Measurements from ENCODE around the gene ZSWIM5.
A peak's percentile ranks its signal among the peaks of the same experiment; 100 is the strongest.
"Not testable (repeated sequence)": the region's sequence is repeated elsewhere in the genome, so short reads cannot be mapped to it uniquely, and the experiment has no call there.

Gene ZSWIM5

DNA sequence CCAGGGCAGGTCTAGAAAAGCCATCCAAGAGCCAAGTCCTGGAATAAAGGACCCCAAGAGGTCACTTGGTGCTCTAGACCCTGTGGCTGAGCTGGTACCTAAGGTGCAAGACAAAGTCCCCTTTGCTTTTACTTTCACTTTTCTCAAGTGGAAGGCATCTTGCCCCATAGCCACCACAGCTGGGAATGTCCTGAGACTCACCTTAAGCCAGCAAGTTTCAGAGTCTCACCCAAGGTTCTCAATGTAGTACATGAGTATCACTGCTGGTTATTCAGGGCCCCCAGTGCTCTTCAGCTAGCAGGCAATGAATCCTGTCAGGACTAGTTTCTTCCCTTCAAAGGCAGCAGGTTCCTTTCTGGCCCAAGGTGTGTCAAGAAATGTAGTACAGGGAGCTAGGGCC lies 126.9 kb downstream of the ZSWIM5 start:
- DNase-seq = no peak

DNA sequence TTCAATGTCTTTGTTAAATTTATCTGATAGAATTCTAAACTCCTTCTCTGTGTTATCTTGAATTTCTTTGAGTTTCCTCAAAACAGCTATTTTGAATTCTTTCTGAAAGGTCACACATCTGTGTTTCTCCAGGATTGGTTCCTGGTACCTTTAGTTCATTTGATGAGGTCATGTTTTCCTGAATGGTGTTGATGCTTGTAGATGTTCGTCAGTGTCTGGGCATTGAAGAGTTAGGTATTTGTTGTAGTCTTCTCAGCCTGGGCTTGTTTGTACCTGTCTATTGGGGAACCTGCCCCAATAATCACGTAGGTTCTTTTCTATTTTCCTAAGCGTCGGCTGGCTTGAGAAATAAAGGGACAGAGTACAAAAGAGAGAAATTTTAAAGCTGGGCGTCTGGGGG lies 129.4 kb downstream of the ZSWIM5 start:
- DNase-seq = not testable (repeated sequence)

DNA sequence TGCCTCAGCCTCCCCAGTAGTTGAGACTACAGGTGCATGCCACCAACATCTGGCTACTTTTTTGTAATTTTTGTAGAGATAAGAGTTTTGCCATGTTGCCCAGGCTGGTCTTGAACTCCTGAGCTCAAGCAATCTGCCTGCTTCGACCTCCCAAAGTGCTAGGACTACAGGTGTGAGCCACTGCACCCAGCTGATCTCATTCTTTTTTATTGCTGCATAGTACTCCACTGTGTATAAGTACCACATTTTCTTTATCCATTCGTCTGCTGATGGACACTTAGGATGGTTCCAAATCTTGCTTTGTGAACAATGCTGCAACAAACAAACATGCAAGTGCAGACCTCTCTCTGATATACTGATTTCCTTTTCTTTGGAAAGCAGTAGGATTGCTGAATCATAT lies 134.8 kb downstream of the ZSWIM5 start:
- DNase-seq = no peak

DNA sequence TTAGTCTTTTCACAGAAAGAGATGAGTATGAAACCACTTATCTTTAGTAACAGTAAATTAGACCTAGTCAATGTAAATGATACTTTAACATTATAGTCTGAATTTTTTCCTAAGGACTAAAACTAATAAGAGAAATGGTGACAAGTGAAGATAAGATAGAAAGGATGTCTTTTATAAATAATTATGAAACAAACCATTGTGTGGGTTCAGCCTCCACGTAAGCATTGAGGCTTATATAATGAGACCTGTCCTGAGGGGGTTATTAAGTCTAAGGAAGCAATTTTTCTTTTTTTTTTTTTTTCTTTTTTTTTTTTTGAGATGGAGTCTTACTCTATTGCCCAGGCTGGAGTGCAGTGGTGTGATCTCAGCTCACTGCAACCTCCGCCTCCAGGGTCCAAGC lies 138.6 kb downstream of the ZSWIM5 start:
- no peak for DNase-seq

DNA sequence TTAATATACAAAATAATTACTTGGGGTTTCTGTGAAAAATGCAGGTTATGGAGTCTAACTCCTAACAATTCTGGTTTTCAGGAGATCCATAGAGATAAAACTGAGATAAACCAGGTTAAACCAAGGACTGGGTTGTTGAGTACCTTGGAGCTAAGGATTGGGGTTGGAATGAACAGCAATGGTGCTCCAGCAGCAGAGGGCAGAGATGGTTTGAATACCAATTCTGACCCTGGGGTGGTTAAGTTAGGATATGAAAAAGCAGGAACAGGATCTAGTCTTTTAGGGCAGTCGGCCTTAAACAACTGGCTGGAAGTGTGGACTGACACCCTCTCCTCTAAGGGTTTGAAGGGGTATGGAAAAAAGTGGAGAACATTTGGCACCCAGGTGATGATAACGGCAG lies 141.3 kb downstream of the ZSWIM5 start:
- no peak for DNase-seq

DNA sequence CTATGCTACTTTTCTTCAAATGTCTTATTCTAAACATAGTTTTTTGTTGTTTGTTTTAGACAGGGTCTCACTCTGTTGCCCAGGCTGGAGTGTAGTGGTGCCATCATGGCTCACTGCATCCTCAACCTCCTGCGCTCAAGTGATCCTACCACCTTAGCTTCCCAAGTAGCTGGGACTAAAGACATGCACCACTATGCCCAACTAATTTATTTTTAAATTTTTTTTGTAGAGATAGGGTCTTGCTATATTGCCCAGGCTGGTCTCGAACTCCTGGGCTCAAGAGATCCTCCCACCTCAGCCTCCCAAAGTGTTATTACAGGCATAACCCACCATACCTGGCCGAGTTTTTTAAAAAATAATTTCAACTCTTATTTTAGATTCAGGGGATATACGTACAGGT lies 143.9 kb downstream of the ZSWIM5 start:
- DNase-seq = not testable (repeated sequence)

DNA sequence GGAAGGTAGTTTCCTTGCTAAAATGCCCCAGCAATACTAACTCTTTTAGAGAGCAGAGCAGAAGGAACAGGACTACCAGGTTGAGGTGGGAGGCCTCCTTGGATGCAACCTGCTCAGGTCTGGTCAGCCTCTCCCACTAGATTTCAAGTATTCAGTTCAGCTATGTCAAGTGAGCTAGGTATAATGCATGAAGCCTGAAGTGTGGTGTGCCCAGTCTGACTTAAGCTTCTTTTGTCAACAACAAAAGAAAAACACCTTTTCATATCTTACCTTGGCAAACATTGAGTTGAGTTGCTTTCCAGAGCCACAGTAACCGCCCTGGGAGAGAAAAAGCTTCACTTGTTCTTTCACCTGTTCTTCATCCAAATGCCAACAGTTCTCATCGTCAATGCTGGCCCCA lies 146.6 kb downstream of the ZSWIM5 start:
- no peak for DNase-seq

DNA sequence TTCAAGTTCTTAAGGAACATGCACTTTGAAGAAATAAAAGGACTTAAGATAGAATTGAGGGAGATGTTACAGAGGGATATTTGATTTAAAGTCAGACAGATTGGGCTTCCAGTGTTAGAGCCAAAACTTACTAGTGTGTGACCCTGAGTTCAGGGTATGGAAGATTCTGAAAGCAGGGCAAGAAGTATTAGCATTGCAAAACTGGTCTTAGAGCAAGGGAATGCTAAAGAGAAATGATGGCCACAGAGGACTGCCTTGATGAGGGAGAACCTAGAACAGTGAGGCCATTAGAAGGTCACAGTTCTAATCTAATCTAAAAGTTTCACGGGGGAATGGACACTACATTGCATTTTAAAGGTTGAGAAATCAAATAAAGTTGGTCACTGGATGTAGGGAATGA lies 148.9 kb downstream of the ZSWIM5 start:
- DNase-seq = no peak

DNA sequence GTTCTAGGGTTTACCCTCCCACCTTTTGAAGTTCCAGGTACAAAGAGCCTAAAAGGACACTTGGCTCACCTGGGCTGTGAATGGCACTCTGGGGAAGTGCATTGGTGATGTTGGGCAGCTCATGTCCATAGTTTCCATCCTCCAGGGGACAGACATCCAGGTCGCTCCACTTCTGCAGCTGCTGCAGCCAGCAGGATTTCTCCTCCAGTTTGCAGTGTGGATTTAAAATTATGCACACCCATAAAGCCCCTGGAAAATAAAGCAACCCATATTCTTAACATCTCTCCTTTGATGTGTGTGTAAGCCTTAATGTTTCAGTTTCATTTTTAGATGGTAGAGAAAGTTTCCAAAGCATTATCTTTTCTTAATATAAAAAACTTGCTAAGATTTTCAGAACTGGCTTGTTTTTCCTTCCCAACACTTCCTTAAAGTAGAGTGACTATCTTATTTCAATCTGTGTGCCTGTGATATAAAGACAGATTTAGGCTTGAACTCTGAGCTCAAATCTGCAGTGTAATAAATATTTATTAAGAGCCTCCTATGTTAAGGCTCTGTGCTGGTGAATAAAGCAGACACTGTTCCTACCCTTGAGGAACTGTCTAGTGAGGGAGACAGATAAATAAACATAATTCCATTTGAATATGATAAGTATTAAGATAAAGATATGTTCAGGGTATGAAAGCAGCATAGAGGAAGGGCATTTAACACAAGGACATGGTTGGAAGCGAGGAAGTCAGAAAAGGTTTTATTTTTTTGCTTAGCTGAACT lies 155.2 kb downstream of the ZSWIM5 start:
- DNase-seq = no peak

DNA sequence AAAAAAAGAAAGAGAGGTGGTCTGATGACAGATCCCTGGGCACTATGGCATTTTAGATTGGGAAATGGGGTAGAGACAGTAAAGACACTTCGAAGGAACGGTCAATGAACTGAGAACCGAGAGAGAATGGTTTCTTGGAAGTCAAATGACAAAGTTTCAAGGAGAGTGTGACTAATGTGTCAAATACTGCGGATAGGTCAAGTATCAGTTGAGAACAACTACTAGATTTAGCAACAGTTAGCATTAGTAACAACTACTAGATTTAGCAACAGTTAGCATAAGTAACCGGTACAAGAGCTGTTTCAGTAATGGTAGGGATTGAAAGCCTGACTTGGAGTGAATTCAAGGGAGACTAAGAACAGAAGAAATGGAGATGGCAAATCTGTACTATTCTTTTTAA lies 159.4 kb downstream of the ZSWIM5 start:
- no peak for DNase-seq

DNA sequence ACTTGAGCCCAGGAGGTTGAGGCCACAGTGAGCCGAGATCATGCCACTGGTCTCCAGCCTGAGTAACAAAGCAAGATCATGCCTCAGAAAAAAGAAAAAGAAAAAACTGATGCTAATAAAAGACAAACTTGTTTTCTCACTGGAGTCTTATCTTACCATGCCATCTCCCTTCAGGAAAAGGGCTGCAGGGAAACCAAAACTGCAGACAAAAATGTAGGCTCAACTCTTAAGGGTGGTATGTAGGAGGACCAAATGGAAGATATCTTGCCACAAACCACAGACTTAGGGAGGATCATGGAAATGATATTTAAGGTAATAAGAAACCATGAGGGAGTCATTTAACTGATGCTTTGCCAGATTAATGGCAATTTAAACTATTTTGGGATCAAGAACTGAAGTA lies 161.5 kb downstream of the ZSWIM5 start:
- DNase-seq = no peak

DNA sequence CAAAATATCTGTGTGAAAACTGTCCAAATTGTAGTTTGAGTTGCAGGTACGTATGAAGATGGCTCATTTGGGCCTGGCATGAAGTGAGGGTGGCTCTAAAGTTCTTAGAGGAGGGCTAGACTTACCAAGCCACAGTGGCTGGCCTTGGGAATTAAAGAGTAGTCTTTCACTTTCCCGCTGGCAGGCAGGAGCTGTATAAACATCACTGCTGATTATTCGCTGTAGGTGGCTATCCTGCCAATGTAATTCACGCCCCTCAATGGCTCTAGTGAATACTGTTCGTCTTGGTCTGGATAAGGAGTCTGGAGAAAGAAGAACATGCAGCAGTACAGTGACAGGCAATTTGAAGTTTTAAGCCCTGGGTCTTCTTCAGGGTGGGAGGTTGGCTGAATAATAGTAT lies 163.3 kb downstream of the ZSWIM5 start:
- no peak for DNase-seq

DNA sequence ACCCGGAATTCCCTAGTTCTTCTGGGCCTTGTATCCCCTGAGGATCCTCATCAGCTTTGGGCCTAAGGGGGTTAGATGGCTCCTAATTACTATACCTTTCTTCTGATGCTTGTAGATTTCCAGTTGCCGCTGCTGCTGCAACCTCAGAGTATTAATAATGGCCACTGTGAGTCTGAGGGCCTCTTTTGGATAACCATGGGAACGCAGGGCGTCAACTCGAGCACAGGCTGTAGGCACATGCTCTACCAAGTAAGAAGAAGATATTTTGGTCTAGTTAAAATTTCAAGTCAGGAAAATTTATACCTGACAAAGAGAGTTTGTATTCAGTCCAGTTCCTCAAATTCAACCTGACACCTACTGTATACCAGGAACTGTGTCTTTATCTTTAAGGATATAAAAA lies 166.1 kb downstream of the ZSWIM5 start:
- DNase-seq = no peak

DNA sequence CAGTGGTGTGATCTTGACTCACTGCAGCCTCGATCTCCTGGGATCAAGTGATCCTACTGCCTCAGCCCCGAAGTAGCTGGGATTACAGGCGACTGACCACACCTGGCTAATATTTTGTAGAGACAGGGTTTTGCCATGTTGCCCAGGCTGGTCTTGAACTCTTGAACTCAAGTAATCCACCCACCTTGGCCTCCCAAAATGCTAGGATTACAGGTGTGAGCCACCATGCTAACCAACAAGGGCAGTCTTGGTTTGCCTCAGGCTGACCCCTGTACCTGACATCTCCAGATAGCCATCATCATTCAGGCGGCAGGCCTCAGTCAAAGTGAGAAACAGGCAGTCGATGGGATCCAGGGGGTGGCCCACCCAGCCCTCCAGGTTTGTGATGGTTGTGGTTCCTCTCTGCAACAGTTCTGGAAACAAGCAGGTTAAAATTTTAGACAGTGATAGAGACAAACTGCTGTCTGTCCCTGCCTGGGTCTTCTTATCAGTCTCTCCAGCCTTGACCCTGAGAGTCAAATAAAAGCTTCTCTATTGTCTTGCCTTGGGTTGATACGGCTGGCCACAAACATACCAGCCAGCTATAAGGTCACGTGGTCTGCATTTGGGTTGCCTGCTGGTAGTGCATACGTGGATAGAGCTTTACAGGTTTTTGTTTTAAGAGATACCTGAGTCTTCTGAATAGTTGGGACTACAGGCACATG lies 167.6 kb downstream of the ZSWIM5 start:
- DNase-seq = no peak

DNA sequence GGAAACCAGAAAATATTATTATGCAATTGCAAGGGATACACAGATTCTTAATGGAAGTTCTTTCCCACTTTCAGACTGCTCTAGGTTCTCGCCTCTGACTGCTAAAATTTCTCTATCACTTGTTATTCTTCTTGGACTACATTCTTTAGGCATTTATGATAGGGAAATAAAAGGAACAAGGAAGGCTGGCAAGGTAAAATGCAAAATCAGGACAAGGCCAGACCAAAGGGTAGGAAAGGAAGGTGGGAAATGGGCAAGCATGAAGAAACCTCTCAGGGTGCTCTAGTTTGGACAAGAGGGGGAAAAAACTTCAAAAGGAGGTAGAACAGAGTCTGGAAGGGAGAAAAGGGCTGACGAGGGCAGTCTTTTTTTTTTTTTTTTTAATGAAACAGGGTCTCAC lies 168.2 kb downstream of the ZSWIM5 start:
- DNase-seq = no peak

DNA sequence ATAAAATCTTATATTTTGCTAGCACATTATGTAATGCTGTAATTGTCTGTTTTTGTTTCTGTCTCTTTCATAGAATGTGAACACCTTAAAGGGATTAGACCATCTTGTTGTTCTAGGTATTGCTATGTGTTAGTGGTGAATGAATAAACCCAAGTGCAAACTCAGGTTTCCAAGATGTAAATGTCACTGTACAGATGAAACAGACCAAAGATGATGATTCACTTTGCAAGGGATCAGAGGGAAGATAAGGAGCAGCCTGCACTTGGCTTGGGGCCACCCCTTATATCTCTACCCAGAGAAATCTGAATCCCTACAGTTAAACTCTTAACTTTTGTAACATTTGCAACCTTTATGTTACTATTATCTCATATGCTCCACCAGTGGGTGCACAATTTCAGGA lies 168.9 kb downstream of the ZSWIM5 start:
- DNase-seq = no peak

DNA sequence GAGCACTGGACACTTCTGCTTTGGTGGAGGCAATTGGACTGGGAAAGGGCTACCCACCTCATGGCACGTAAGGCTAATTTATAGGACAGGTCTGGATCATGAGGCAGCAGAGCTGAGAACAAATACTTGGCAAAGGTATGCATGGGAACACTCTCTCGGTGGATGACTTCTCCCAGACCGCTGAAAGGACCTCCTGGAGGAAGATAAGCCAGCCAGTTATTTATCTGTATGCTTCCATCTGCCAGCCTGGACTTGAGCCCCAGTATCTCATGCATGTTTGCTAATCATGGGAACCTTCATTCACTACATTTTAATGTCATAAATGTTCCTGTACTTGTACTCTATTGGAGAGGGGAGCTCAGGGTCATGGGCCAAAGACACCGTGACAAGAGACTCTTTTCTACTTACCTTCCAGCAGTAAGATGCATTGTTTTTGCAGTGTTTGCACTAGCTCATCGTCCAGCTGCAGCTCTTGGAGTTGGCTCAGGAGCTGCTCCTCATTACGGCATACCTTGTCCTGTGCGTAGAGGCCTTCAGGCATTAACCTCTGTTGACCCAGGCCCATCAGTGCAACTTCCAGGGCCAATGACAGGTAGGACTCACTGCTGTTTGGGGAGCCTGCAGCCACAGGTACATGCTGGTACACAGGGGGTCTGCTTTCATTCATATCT lies 170.6 kb downstream of the ZSWIM5 start:
- DNase-seq = no peak

DNA sequence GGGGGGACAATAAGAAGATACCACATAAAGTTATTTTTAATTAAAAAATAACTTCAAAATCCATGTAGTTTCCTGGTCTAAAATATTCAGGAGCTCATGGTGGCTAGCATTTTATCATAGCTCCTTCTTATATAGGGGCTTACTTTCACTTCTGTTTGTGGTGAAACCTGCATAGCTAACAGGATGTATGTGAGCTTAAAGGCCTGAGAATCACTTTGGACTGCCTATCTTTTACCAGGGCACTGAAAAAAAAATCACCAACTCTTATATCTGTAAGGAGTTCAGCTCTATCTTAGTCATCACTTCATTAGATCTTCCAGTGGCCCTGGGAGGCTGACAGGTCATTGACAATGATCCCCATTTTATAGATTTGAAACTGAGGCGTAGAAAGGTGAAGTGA lies 173.0 kb downstream of the ZSWIM5 start:
- no peak for DNase-seq

DNA sequence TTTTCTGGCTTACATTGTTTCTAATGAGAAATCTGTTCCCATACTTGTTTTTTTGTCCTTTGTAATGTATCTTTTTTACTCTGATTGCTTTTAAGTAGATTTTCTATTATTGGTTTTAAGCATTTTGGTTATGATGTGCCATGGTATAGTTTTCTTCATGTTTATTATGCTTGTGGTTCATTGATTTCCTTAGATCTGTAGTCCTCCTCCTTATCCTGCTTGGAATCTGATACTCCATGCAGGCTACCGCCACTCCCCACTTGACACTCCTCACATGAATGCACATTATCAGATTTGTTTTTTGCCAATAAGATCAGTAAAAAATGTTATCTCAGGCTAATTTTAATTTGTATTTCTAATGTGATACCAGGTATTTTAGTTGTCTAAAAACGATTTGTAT lies 173.6 kb downstream of the ZSWIM5 start:
- DNase-seq = no peak

DNA sequence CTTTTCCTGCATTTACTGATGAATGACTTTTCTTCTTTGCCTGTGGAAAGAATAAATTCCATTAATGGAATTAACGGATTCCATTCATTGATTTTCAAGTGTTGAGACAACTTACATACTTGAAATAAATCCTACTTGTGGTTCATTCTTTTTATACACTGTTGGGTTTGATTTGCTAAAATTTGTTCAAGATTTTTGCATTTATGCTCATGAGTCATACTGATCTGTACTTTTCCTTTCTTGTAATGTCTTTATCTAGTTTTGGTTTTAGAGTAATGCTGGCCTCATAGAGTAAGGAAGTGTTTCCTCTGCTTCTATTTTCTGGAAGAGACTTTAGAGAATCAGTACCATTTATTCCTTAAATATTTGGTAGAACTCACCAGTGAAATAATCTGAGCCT lies 180.0 kb downstream of the ZSWIM5 start:
- DNase-seq = no peak

DNA sequence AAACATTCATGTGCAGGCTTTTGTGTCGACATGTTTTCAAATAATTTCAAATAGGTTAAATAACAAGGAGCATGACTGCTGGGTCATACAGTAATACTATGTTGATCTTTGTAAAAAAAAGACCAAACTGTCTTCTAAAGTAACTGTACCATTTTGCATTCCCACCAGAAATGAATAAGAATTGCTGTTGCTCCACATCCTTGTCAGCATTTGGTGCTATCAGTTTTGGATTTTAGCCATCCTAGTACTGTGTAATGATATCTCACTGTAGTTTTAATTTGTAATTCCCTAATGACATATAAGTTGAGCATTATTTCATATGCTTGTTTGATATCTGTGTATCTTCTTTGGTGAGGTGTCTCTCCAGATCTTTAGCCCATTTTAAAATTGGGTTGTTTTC lies 182.7 kb downstream of the ZSWIM5 start:
- no peak for DNase-seq

DNA sequence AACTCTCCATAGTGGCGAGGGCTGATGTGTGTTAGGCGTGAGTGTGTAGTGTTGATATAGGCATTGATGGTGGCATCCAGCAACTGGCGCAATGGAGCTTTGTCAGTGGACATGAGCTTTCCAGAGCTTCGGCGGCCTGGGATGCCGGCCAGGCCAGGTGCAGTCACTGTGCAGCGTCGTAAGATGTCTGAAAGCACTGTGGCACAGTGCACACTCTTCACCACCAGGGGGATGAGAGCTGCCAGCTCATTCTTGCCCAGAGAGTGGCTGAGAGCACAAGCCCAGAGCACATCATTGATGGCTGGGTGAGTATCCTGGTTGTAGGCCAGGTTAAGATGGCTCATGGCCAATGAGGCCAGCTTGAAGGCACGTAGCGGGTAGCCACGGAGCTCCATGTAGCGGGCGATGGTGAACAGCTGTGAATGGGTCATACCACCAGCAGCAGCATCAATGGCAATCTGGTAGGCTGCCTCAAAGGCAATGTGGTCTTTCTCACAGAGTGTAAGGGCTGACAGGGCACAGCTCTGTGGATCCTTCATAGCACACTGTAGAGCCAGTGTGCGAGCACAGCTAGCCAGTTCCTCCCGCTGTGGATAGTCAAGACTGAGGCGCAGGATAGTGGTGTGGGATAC lies 187.7 kb downstream of the ZSWIM5 start:
- peak in 3 of 4 experiments; percentile 24 to 35 (median 28) for DNase-seq

DNA sequence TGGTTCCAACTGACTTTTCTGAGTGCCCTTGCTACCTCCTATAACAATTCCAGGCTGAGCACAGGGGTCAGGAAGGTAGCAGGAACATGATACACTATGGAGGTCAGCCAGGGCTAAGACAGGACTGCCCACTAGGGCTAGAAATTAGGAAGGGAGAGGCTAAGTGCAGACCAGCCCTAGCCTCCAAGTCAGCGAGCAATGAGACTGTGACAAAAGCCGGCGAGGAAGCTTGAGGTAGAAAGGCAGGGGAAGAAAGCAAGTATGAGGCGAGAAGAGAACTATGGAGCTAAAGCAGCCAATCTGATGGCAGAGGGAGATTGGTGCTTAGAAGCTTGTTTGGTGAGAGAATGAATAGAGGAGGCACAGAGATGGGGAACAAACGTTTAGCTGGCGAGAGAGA lies 189.6 kb downstream of the ZSWIM5 start:
- DNase-seq = no peak
